T-helper 22 cell (primary cell): ENCODE data around the gene PTPRU.

Experiments
- DNase-seq: peaks from one replicate; pipeline ENCODE4 v3.0.0-alpha.2; 2020; ENCODE audit warnings: low read depth

PTPRU gene

DNA sequence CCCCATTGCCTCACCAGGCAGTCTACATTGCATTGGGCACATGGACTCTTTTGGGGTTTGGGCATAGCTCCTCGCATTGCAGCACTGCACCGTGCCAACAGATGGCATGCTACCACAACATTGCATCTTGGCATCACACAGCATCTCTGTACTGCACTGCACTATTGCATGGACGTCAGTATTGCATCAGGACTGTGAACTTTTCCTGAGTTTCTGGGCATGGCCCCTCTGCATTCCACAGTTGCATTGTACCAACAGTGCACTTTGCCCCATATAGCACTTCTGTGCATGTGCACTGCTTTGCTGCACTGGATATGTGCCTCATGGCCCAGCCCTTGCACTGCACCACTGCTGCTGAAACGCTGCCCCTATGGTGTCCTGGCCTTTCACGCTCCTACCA, 9.6 kb downstream of the PTPRU start:
- no peak for DNase-seq

DNA sequence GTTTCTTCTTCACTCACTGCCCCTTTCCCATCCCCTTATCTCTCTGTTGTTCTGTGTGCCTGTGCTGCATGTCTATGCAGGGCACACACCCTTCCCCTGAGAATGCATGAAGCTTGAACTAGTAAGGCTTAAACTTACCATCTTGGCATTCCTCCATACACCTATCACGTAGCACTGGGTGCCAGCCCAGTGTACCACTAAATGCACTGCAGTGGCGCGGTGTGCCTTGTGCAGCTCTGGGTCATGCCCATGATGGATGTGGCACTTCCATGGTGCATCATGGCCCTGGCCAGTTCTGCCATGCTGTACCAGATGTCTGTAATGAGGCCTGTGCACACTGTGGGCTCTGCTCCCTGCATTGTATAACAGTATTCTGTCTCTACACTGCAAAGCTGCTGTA, 10.7 kb downstream of the PTPRU start:
- DNase-seq, result no peak

- no peak for DNase-seq
These were observed 11.4 kb downstream of the PTPRU start for GRCh38 chr1:29247571-29248273.

- DNase-seq, result no peak
These were observed 12.1 kb downstream of the PTPRU start for GRCh38 chr1:29248409-29248808.

DNA sequence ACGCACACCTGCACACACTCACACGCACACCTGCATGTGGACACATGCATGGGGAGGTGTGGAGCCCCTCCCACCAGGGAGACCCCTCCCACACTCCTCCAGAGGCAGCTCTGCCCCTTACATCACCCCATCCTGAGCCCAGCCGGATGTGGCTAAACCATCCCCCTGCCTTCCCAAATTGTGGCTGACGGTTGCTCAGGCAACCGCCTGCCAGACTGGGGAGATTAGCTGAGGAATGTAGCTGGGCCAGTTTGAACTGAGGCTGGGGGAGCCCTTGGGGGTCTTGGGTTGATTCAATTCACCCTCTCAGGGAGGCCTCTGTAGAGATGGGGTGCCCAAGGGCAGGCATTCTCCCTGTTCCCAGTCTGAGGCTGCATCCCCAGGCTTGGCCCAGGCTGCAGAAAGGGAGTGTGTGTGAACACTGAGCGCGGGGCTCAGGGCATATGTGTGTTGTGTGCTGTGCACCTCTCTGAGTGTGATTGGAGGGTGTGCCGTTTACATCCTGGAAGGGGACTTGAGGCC, 12.9 kb downstream of the PTPRU start:
- DNase-seq, result no peak

GRCh38 chr1:29249951-29250581, 13.7 kb downstream of the PTPRU start:
- no peak for DNase-seq

- no peak for DNase-seq
These were observed 15.1 kb downstream of the PTPRU start for GRCh38 chr1:29251164-29252124.

GRCh38 chr1:29253180-29253579, 16.9 kb downstream of the PTPRU start:
- DNase-seq, result no peak

DNA sequence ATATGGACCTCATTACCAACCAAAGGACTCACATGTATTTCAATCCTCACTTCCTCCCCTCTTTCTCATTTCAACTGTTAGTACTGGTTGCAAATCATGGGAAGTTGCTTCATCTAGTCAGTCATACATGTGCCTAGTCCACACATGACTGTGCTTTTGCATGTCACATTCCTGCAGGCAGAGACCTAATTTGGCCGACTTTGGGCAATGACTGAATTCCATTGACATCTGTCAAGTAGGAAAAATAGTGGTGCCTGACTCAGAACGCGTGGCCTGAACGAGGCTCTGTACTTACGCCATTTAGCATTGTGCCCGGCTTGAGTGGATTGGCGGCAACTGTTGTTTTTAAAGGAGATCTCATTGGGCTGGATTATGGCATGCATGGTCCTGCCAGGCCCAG, 18.0 kb downstream of the PTPRU start:
- DNase-seq, result no peak

DNA sequence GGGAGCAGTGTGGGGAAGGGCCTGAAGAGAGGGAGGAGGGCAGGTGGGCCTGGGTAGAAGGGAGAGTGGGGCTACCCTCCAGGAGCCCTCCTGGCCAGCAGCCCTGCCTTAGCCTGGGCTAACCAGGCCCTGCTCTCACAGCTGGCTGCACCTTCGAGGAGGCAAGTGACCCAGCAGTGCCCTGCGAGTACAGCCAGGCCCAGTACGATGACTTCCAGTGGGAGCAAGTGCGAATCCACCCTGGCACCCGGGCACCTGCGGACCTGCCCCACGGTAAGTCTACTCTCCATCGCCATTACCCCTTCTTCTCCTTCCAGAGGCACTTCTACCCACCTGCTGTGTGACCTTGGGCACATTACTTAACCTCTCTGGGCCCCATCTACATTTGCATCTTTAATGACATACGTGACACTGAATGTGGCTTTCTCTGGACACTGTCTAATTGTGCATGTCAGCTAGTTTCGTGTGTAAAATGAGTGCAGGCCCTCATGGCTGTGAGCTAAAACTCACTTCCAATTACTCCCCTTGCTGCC, 18.9 kb downstream of the PTPRU start:
- DNase-seq, result no peak

DNA sequence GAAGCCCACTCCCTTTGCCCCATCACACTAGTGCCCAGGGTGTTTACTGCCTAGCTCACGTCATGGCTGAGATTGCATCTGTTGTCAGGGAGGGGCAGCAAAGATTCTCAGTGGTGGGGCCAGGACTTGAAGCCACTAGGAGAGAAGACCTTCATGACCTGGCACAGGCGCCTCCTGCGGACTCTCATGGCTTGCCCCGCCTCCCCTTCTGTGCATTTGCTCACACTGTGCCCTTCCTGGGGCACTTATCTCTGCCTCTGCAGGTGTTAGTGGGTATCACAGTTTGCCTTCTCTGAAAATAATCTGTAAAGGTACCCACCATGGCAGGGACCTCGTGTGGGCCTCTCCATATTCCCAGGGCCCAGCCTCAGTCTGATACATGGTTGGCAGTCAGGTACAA, 20.1 kb downstream of the PTPRU start:
- DNase-seq, result no peak

DNA sequence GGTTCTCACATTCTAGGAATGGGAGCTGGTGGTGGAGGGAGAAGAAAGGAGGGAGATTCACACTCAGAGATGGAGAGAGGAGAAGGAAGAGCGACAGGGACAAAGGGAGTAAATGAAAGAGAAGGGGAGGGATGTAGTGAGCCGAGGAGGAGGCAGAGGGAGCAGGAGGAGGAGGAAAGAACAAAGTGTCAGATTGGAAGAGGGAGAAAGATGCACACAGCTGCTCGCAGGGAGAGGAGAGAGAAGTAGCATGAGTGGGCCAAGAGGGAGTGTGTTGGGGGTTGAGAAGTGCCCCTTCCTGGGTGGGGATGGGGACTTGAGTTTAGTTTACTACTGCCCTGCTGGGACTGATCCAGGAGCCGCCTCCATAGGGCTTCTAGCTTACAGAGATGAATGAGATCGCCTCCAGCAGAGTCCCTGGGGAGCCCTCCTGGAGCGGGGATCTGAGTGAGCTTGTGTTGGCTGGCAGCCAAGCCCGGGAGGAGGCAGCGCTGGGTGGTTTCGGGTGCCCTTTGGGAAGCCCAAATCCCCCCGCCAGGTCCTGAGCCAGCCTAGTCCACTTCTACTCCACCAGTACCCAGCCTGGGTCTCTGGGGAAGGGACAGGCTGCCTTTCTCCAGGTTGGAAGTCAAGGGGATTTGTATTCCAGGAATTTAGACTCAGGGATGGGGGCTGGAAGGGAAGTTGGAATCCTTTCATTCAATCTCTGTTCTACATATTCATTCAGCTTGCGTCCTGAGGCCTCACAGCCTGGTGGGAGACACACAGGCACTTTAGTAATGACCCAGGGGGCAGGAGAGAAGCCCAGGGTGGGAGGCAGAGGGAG, 20.9 kb downstream of the PTPRU start:
- no peak for DNase-seq

GRCh38 chr1:29258189-29258975, 22.1 kb downstream of the PTPRU start:
- DNase-seq, result no peak

GRCh38 chr1:29258976-29259801, 22.9 kb downstream of the PTPRU start:
- no peak for DNase-seq

DNA sequence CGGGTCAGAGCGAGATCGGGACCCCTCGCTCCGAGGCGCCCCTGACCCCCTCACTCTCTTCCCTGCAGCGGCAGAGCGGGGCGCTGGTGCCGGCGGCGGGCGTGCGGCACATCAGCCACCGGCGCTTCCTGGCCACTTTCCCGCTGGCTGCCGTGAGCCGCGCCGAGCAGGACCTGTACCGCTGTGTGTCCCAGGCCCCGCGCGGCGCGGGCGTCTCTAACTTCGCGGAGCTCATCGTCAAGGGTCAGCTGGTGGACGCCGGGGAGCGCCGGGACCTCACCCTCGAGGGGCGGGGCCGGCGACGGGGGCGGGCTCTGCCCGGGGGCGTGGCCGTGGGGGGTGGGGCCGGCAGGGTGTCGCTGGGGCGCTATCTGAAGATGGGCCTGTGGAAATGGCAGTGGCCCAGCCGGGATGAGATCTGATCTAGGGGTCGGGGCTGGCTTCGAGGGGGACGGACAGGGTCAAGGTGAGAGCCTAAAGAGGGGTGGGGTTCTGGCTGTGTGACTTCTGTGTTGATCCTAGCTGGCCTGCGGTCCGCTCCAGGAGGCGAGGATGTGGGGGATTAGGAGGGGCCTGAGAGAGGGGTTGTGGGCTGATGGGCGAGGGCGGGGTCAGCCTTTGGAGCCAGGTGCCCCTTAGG, 23.6 kb downstream of the PTPRU start:
- no peak for DNase-seq

GRCh38 chr1:29260531-29260930, 24.2 kb downstream of the PTPRU start:
- no peak for DNase-seq

- no peak for DNase-seq
These were observed 28.6 kb downstream of the PTPRU start for GRCh38 chr1:29264773-29265389.

GRCh38 chr1:29266912-29267311, 30.6 kb downstream of the PTPRU start:
- no peak for DNase-seq
